GM19238 (cell line): Measurements from ENCODE around the gene INPP5E.

Experiments used
- DNase-seq: peaks from one replicate; pipeline ENCODE4 v3.0.0; 2011; ENCODE audit warnings: low spot score; ENCODE audit not compliant: insufficient read length

The INPP5E gene

DNA sequence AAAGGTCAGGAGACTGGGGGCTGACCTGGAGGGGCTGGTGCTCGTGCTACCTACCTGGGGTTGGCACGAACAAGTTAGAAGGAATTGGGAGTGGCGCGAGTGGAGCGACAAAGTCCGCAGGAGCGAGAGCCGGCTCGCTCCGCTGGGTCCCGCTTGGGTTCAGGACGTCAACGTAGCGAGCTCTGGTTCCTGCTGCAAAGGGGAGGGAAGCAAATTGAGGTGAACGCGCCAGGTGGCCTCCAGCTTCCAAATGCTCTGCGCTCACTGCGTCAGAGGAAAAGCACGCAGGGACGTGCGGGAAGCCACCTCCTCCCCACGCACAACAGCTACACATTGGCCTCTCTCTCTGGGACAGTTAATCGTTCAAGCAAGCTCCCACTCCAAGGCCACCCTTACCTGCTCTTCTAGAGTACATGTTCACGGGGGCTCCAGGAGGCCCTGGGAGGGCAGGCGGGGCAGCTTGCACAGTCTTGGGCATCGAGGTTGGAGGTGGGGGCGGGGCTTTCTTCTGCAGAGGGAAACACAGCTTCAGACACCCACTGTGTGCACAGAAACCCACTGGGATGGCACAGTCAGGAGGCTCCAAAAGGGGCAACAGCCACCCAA, 7.6 kb upstream of the INPP5E start:
- no peak for DNase-seq

- DNase-seq = no peak
Observed at GRCh38 chr9:136445799-136446198, 6.2 kb upstream of the INPP5E start.

- no peak for DNase-seq
Observed at GRCh38 chr9:136444102-136444501, 4.5 kb upstream of the INPP5E start.

DNA sequence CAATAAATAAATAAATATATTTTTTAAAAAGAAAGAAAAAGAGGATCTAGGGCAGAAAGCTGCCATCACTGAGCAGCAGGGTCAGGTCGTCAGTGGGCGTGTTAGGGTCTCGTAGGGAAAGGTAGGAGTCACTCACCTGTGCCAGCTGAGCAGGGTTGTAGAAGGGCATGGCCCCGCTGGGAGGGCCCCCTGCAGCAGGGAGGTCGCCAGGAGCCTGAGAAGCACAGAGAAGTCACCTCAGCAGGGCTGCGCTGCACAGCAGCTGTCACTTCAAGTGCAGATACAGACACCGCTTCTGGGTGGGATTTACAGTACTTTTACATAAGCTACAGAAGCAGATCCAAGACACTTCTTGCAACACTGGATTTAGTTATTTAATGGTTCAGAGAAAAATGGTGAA, 4.0 kb upstream of the INPP5E start:
- no peak for DNase-seq

- DNase-seq = no peak
Observed at GRCh38 chr9:136443087-136443486, 3.4 kb upstream of the INPP5E start.

DNA sequence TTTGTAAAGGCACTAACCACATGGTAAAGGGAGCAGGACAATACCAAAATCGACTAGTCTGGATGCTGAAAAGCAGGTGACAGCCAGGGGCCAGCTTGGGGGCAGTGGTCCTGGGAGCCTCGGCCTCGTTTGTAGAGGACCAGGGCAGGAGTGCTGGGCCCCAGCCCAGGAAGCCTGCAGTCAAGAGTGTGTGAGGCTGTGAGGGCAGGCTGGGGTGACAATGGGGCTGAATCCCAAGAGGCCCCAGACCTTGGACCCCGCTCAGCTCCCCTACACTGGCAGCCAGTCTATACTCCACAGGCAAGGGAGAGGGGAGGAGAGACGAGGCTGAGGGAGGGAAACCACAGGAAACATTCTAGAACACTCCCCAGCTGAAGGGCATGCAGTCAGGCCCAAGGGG, 2.6 kb upstream of the INPP5E start:
- DNase-seq = no peak

DNA sequence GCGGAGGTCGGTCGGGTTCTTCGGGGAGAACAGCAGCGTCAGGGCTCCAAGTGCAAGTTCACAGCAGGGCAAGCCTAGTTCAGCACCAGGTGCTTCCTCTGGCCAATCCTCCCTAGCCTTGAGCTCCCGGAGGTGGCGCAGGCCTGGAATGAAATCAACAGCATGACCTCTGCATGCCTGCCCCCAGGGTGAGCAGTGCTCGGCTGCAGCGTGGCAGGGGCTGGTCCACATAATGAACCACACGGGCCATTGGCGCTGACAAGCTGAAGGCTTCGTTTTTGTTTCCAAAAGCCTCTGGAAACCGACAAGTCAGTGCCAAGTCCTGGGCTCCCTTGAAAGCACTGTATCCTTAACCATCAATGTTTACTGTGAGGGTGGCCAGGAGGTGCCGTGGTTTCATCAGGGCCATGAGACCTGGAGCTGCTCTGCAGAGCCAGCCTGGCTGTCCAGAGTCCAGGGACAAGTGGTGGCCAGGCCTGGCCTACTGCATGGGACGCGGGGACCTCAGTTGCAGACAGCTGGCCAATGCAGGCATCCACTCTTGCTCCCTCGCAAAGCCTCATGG, 2.1 kb upstream of the INPP5E start:
- DNase-seq = no peak

- no peak for DNase-seq
Observed at GRCh38 chr9:136441191-136441680, 1.6 kb upstream of the INPP5E start.

- peak; percentile 82 for DNase-seq
Observed at GRCh38 chr9:136438548-136439480, 831 bp downstream of the INPP5E start.

GRCh38 chr9:136437839-136438547, 1.7 kb downstream of the INPP5E start:
- no peak for DNase-seq

DNA sequence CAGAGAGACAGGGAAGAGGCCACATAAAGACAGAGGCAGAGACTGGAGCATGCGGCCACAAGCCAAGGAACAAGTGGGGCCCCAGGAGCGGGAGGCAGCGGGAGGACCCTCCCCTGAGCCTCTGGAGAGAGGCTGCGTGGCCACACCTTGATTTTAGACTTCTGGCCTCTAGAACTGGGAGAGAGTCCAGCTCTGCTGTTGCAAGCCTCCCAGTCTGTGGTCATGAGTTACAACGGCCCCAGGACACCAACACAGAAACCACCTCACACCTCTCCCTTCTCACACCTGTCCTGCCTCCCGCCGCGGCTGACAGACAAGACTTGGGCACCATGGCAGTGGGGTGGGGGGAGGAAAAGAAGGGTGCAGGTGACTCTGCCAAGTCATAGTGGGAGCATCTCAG, 2.2 kb downstream of the INPP5E start:
- no peak for DNase-seq

- no peak for DNase-seq
Observed at GRCh38 chr9:136436055-136436634, 3.5 kb downstream of the INPP5E start.

- no peak for DNase-seq
Observed at GRCh38 chr9:136434580-136435169, 5.0 kb downstream of the INPP5E start.

DNA sequence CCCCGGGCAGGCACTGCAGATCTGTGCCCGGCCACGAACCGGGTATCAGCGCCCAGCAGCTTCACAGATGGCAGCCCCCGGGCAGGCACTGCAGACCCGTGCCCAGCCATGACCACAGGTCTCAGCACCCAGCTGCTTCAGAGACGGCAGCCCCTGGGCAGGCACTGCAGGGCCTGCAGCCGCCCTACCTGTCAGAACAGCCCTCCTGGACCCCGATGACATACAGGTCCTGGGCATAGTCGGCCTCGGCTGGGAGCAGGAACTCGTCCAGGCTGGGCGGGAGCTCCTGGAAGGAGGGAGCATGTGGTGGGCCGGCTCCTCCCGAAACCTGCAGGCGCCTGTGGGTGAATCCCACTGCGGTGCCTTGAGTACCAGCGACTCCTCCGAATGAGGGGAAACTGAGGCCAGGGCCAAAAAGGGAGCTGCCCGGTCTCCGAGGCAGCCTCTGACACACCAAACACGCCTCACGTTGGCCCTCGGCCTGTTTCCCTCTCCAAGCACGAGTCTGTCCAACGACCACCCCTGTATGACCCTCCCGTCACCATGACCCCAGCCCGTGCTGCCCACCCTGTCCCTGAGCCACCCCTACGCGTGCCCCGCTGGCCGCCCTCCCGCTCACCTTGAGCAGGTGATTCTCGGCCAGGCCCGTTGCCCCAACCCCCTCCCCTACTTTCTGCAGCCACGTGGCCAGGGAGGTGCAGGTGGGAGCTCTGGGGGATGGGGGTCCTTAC, 5.6 kb downstream of the INPP5E start:
- no peak for DNase-seq

DNA sequence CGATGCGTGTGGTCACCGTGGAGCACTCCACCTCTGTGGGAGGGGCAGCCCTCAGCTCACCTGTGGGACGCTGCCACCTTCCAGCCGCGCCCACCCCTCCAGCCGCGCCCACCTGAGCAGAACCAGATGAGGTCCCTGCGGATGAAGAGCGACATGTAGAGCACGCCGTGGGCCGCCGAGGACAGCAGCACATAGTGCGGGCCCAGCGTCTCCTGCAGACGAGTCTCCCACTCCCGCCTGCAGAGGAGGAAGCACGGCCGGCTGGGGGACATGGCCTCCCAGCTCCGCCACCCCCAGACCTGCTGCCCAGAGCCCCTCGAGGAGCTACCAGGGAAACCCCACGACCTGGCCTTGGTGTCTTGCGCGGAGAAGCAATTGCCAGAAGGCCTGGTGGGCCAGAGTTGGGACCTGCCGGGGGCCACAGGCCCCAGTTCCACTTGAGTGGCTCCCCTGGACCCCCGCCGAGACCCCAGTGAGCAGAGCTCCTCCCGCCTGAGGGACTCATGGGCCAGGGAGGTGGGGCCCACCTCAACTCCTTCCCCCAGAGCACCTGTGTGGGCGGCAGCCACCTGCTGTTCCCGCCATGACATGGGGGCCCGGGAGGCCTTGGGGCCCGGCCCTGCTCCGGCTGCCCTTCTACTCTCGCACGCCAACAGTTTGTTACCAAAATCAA, 6.5 kb downstream of the INPP5E start:
- DNase-seq = no peak

- no peak for DNase-seq
Observed at GRCh38 chr9:136432591-136432990, 7.1 kb downstream of the INPP5E start.

DNA sequence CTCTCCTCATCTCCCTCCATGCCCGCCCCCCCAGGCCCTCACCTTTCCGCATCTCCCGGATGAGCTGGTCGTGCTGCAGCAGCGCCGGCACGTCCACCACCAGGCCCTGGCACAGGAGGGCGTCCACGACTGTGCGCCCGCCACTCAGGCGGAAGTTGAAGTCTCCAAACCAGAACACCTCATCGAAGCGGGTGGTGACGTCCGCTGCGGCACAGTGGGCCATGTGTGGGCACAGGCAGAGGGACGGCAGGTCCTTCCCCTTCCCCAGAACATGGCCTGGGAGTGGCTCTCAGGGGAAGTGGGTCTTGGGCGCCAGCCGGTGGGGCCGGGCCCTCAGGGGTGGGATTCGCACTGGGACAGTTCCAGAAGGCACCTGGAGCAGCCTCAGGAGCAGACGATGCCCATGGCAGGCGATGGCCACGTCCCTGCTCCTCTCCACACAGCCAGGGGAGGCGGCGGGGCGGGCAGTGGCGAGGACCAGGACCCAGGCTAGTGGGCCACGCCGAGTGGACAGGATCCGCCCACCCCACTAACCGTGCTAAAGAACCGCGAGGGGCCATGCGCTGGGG, 7.8 kb downstream of the INPP5E start:
- no peak for DNase-seq

DNA sequence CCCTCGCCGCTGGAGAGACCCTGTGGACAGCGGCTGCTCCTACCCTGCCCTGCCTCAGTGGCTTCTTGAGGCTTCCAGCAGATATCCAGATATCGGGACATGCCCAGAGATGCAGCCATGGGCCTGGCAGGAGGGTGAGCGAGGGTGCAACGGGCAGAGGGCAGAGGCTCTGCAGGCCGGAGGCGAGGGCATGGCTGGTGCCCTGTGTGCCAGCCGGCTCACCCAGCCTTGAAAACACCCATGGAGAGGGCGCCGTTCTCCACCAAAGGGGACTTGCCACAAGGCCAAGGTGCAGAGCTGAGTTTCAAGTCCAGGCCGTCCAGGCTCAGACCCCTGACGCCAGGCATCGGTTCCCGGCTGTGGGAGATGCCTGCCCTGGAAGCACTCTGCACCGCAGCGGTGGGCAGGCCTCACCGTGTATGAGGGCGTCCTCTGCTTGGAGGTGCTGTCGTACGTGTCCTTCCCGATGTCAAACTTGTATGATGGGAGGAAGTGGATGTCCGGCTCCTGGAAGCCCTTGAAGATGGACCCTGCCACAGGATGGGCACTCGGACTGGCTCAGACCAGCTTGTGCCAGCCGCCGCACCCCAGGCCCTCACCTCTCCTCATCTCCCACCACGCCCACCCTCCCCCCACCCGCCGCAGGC, 8.9 kb downstream of the INPP5E start:
- no peak for DNase-seq
